LNCaP clone FGC (cell line): Measurements from ENCODE around the gene CHRNA5.

Source experiments
- DNase-seq: peaks from one replicate; pipeline ENCODE4 v3.0.0-alpha.2; 2011; ENCODE audit warnings: low read depth
- H3K4me3 ChIP-seq: 2 replicates; pipeline ENCODE4 v1.5.1; 2011; ENCODE audit warnings: mild to moderate bottlenecking, low read depth, low read length, control low read depth
- CTCF ChIP-seq: IDR thresholded peaks from 2 replicates; pipeline ENCODE4 v1.5.1; 2012; ENCODE audit warnings: mild to moderate bottlenecking; ENCODE audit not compliant: control insufficient read depth, insufficient read depth; ENCODE audit errors: extremely low read depth

Gene CHRNA5

DNA sequence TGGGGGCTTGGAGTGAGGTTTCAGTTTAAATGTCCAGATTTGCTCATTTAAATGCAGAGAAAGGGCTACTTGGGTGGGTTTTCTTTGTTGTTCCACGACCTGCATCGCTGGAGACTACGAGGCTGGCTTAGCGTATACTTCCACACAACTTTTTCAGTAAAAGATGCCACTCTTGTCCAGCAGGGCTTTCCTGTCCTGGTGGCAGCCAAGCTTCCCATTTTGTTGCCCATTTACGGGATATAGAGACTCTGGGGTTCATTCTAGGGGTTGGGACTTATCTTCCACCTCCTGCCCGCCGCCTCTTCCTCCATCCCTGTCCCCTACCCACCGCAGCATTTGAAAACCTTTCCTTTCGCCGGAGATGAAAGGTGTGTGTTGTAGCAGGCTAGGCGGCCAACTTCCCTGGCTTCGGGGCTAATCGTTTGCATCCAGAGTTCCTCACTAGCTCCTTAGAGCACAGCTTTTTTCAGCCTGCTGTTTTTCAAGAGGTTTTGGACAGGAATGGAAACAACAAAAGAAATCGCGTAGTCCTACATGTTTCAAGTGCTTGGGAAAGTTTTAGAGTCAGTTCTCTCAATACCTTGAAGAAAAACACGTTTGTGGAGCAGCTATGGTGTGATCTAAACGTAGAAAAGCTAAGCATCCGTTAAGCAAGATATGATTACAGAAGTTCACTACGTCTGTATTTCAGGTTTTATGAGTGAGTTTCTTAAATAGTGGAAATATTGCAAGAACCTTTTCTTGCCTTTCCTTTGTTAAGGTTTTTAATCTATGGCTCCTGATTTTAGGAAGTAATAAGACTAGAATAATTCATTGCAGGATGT is 843 bp downstream of the CHRNA5 start:
- TF ChIP-seq CTCF = 0 out of 2 replicates have a peak, but pooled peaks have one; percentile 7
- DNase-seq = no peak
- peak overlapping the region; percentile 77 for H3K4me3 ChIP-seq

- no peak overlapping the region for H3K4me3 ChIP-seq
- TF ChIP-seq CTCF = no peak
- no peak for DNase-seq
Measured at GRCh38 chr15:78567531-78567930, 2.2 kb downstream of the CHRNA5 start.

- no peak for DNase-seq
- no peak for TF ChIP-seq CTCF
- no peak overlapping the region for H3K4me3 ChIP-seq
Measured at GRCh38 chr15:78570710-78571109, 5.4 kb downstream of the CHRNA5 start.

DNA sequence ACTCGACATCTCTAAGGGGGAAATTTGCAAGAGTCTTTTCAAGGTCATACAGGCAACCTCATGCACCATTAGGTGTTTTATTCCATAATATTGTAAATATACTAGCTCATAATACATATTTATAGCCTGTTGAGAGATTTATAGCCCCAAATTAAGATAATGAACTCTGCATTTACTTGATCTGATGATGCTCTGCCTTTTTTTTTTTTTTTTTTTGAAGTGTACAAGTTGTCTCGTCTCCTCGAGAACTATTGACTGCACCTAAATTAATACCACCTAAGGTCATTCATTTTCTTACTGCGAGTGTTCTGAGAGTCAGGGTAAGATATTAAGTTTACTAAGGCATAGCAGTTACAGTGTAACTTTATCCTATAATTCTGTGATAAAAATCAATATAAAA is 6.1 kb downstream of the CHRNA5 start:
- H3K4me3 ChIP-seq = no peak overlapping the region
- no peak for DNase-seq
- TF ChIP-seq CTCF = no peak

GRCh38 chr15:78573416-78573815 is 8.1 kb downstream of the CHRNA5 start:
- no peak for TF ChIP-seq CTCF
- no peak for DNase-seq
- no peak overlapping the region for H3K4me3 ChIP-seq

DNA sequence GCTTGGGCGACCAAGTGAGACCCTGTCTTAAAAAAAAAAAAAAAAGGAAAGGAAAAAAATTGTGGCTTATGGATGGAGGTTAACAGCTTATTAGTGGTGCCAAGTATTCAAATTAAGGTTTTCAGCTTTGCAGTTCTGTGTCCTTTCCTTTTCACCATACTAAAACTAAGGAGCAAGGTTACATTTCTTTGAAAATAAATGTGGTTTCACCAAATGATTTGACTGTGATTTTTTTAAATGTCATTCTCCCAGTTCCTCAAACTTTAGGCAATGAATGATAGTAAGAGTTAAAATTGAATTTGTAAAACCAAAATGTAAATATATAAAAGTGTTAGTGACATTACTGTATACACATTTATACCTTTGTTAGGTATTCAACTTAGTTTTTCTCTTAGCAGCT is 9.6 kb downstream of the CHRNA5 start:
- no peak for DNase-seq
- H3K4me3 ChIP-seq = no peak overlapping the region
- TF ChIP-seq CTCF = no peak

DNA sequence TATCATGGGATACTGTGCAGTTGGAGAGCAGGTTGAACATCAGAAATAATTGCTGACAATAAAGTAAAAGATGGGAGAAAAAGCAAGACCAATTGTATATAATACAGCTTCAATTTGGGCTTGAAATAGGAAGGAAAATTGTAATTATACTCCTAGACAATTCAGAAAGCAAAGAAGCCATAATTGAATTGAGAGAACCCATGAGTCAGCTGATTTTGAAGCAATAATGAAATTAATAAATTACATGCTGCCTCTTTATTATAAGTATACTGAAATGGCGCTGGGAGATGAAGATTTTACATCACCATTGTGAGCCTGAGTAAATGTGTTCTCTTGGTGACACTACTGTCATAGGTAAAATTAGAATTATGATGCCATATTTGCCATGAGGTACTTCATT is 32.3 kb downstream of the CHRNA5 start:
- no peak for DNase-seq
- no peak overlapping the region for H3K4me3 ChIP-seq
- no peak for TF ChIP-seq CTCF
